ENCODE data around the gene KCNIP1. TPM values are rescaled to one million over a fixed set of nuclear protein-coding genes. Genes with fewer than 3 reads are reported as not detected.

The KCNIP1 gene
- total RNA-seq, 2 experiments from 2014 or later, result not detected

DNA sequence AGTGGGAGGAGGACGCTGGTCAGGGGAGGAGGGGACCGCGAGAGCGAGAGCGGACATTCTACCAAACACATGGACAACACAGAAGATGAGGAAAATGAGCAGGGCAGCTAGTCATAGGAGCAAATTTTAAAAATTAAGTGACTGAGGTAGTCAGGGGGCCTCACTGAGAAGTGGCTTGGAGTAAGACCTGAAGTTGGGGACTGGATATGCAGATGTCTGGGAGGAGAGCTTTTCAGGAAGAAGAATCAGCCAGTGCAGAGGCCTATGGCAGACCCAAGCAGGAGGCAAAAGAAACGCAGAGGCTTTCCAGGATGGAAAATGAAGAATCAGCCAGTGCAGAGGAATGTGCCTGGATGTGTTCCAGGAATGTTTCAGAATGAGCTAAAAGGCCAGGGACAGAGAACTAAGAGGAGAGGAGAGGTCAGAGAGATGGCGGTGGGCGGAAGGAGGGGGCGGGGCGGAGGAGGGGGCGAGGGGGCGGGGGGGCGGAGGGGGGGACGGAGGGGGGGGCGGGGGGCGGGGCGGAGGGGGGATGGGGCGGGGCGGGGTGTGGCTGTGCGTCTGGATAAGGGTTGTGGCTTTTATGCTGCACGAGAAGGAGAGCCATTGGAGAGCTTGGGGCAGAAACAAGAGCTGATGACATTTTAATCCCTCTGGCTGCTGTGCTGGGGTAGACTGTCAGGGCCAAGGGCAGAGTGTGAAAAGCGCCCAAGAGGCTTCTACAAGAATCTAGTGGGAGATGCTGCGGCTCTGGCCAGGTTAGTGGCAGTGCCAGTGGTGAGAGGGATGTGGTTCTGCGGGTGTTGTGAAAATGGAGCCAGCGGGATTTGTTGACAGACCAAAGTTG is 129.6 kb downstream of the KCNIP1 start:
- ChIA-PET POLR2A (no interaction called here), CTCF (interaction anchor here (0.9 to 6.2 kb wide), 4 partner anchors 10 to 299 kb away, joined by 3 to 50 read pairs (median 3); no protein-coding TSS in a partner anchor)

- ChIA-PET CTCF (interaction anchor here (0.6 to 6.2 kb wide), 4 partner anchors 9 to 201 kb away, joined by 3 to 50 read pairs (median 4); no protein-coding TSS in a partner anchor), POLR2A (no interaction called here)
Measured at GRCh38 chr5:170634256-170634990, 130.6 kb downstream of the KCNIP1 start.

GRCh38 chr5:170635706-170636105 is 131.9 kb downstream of the KCNIP1 start:
- POLR2A ChIA-PET, result no interaction called here
- CTCF ChIA-PET, result interaction anchor here (6.2 kb wide), 1 partner anchor 202 kb away, joined by 50 read pairs; no protein-coding TSS in a partner anchor

DNA sequence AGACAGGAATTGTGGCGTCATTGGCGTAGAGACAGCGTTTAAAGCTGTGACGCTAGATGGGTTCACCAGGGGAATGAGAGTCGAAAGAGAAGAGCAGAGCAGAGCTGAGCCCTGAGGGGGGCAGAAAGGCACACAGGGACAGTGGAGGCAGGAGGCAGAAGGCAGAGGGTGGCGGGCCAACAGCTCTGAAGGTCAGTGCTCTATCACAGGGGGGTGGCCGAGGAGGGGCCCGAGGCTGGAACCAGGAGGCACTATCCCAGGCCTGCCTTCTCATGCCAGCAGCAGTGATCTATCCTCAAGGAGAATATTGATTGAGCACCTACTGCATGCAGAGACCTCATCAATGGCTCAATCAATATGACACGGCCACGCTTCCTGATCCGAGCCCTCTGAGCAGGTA is 132.4 kb downstream of the KCNIP1 start:
- CTCF ChIA-PET, result interaction anchor here (0.5 to 6.2 kb wide), 2 partner anchors 202 to 362 kb away, joined by 3 to 50 read pairs; no protein-coding TSS in a partner anchor
- POLR2A ChIA-PET, result no interaction called here

GRCh38 chr5:170636801-170637477 is 133.1 kb downstream of the KCNIP1 start:
- ChIA-PET CTCF (interaction anchor here (0.5 kb wide), 1 partner anchor 363 kb away, joined by 3 read pairs; no protein-coding TSS in a partner anchor), POLR2A (no interaction called here)

DNA sequence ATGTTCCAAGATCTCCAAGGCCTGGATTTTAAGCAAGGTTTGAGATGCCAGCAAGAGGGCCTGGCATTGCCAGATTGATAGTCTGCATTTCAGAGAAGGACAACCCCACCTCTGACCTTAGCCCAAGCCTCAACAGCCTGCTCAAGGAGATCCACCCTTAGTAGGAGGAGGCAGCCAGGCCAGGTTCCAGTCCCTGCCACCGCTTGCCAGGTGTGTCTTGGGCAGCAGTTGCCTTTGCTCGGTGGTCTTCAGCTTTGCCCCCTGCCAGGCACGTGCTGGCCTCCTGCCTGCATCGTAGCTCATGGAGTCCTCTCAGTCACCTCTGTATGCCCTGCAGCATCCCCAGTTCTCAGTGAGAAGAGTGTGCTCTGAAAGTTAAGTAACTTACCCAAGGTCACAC is 134.2 kb downstream of the KCNIP1 start:
- ChIA-PET POLR2A (no interaction called here), CTCF (interaction anchor here (0.7 to 1.1 kb wide), 4 partner anchors 9 to 68 kb away, joined by 3 to 4 read pairs (median 3); no protein-coding TSS in a partner anchor)

DNA sequence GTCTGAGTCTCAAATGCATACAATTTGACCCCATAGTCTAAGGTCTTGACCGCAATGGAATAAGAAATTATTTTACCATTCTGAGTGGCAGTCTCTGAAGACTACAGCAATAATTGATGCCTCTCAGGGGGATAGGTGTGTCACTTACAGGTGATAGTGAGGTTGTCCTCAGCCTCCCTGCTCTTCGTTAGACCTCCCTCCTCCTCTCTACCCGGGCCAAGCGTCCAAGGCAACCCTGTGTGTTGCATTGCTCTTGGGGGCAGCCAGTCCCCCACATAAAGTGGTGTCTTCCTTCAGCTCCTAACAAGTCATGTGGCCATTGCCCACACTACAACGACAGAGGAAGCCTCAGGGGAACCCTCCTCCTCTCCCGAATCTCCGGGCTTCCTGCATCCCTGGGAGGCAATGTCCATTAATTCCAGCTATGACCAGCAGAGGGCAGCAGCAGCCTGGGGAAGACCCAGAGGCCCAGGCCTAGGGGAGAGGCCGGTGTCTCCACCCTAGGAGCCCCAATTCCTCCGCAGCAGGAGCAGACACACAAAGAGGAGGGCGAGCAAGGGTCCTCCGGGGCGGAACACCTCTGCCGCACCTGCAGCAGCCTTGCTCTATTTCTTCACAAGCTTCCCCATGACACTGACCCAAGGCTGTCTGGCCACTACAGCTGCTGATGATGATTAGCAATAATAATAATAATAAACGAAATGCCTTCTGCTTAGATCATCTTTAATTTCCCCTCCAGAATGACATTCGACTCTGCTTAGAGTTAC is 134.8 kb downstream of the KCNIP1 start:
- ChIA-PET POLR2A (no interaction called here), CTCF (interaction anchor here (0.7 to 1.1 kb wide), 4 partner anchors 9 to 67 kb away, joined by 3 to 4 read pairs (median 3); no protein-coding TSS in a partner anchor)

- ChIA-PET POLR2A (no interaction called here), CTCF (interaction anchor here (0.9 to 1.2 kb wide), 3 partner anchors 43 to 204 kb away, joined by 3 to 4 read pairs (median 3); no protein-coding TSS in a partner anchor)
Measured at GRCh38 chr5:170639221-170639925, 135.6 kb downstream of the KCNIP1 start.

DNA sequence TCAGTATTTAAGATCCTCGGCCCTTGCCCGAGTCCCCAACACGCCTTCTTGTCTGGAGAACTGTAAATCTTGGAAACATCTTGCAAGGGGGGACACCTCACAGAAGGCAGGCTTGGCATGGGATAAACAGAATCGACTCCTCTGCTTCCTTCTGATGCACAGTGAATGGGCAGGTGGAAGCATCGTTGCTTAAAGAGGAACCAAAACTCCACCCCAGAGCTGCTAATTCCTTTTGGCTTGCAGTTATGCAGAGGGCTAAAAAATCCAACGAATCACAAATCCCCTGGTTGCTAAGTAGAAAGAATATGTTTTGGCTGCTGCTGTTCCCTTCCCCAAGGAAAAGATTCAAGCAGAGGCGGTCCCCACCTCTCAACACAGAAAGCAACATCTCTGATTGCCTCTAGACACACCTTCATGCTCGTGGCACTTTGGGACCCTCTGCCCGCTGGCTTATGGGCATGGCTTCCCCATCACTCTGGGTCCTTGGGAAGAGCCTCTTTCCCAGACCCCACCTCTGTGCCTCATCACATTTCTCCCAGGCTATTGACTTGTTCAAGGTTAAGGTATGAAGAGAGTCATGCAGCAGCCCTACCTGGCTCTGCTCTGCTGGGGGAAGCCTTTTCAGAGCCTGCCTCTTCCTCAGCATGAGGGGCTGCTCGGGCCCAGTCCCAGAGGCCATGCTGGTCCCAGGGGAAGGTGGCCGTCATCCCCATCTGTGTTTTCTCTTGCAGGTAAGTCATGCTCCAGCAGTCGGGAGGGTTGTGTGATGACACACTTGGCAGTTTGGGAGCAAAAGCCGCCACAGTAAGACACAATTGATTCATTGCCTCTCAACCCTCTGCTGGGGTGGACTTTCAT is 137.1 kb downstream of the KCNIP1 start:
- ChIA-PET POLR2A (no interaction called here), CTCF (no interaction called here)

DNA sequence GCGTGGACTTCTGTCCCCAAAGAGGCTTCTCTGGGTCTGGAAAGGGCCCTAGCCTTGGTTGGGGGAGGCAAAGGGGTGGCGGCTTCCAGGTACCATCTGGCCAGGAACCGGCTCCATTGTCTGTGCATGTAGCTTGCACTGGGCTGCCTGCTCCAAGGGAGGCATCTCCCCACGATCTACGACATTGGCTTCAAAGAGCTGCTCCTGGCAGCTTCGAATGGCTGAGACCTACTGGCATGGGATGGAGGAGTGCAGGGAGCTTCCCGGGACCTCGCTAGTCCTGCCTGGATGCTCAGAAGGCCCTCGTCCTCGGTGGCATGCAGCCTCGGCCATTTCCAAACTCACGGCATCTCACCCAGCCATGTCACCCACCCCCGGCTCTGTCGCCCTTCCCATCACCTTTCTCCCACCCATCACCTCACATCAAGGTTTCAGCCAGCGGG is 137.8 kb downstream of the KCNIP1 start:
- CTCF ChIA-PET, result no interaction called here
- POLR2A ChIA-PET, result no interaction called here

GRCh38 chr5:170642066-170642735 is 138.4 kb downstream of the KCNIP1 start:
- ChIA-PET CTCF (no interaction called here), POLR2A (no interaction called here)

GRCh38 chr5:170642776-170643436 is 139.1 kb downstream of the KCNIP1 start:
- ChIA-PET CTCF (interaction anchor here (1.0 kb wide), 2 partner anchors 9 to 14 kb away, joined by 3 to 4 read pairs; no protein-coding TSS in a partner anchor), POLR2A (no interaction called here)

- ChIA-PET CTCF (interaction anchor here (1.0 kb wide), 2 partner anchors 10 to 13 kb away, joined by 3 to 4 read pairs; no protein-coding TSS in a partner anchor), POLR2A (no interaction called here)
Measured at GRCh38 chr5:170643591-170643990, 139.8 kb downstream of the KCNIP1 start.

DNA sequence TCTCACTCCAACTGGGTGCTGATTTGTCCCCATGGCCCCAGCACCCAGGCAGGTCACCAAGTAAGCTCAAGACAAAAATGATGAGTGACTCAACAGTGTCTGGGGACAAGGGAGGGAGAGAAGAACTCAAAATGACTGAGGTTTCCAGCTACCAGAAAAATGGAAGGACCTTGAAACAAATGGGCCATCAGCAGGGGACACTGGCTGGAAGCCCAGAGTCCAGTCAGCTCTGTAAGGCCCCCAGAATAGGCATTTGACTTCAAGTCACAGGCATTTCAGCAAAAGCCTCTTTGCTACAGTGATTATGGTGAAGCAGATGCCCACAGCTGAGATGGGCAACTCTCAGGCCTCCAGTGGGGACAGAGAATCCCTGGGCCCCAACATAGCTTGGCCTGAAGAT is 140.7 kb downstream of the KCNIP1 start:
- CTCF ChIA-PET, result no interaction called here
- POLR2A ChIA-PET, result no interaction called here

DNA sequence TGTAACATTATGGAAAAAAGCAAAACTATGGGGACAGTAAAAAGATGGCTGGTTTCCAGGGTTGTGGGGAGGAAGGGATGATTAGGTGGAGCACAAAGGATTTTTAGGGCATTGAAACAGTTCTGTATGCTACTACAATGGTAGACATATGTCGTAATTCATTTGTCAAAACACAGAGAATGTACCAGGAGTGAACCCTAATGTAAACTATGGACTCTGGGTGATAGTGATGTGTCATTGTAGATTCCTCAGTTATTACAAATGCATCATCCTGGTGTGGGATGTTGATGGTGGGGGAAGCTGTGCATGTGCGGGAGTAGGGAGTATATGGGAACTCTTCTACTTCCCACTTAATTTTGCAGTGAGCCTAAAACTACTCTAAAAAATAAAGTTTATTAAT is 144.7 kb downstream of the KCNIP1 start:
- ChIA-PET POLR2A (interaction anchor here (0.7 kb wide), 1 partner anchor 1915 kb away, joined by 3 read pairs; no protein-coding TSS in a partner anchor), CTCF (no interaction called here)

GRCh38 chr5:170650850-170651249 is 147.0 kb downstream of the KCNIP1 start:
- POLR2A ChIA-PET, result no interaction called here
- CTCF ChIA-PET, result no interaction called here
